Measurements from ENCODE around the gene CELF2. TPM values are rescaled to one million over a fixed set of nuclear protein-coding genes. Genes with fewer than 3 reads are reported as not detected.

The CELF2 gene
- total RNA-seq, 2 donors from 2014 or later, result 10.4 to 11.2 TPM

DNA sequence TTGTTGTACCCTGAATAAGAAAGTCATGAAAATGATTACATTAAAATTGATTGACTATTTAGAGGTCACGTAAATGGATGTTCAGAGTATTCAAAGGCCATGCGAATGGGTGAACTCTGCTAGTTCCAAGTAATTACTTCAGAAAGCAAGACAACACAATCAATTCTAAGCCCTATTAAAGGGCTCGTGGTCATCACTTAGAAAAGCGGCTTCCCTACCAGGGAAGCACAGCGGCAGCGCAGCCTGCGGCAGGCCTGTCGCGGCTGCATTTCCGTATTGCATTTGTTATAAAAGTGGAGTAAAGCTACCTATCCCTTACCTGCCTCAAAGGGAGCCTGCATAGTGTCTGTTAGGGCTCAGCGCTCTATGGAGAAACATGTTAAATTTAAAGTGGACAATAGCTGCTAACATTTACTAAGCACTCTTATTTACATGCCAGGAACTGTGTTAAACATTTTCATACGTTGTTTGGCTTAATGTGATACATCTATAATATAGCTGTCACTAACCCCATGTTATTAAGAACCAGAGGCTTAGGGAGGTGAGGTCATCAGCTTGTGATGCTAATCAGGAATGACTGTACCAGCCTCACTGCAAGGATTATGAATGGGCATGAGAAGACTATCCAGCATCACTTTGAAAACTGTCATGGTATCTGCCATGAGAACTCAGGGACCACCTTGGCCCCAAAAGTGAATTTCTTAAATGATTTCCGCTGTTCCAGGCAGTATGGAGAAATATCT, 187.5 kb downstream of the CELF2 start:
- H3K4me3 ChIP-seq, result no peak overlapping the region
- DNase-seq, result no peak
- H3K27me3 ChIP-seq, result no peaks in the 10 kb centered on the region
- H3K36me3 ChIP-seq (replicated peaks in 1 of 2; ENCODE audit: insufficient read depth in 1 of 2, low read depth in 2 of 2), result no peaks in the 10 kb centered on the region
- intact Hi-C loops (cut with DNase I), result no loop called here
- TF ChIP-seq CTCF (IDR thresholded peaks at IDR 0.05), result no peak
- no peak for TF ChIP-seq POLR2A (IDR thresholded peaks at IDR 0.05)
- no peak overlapping the region for H3K27ac ChIP-seq
- no peak for ATAC-seq
- 88 to 89% methylated on average over 13 of the region's 13 CpGs for WGBS, 2 donors
- no peaks in the 10 kb centered on the region for H3K9me3 ChIP-seq
- H3K4me1 ChIP-seq, result peaks cover 8% of the 10 kb centered on the region

- no peaks in the 10 kb centered on the region for H3K36me3 ChIP-seq (replicated peaks in 1 of 2; ENCODE audit: insufficient read depth in 1 of 2, low read depth in 2 of 2)
- TF ChIP-seq CTCF (IDR thresholded peaks at IDR 0.05) (no peak), POLR2A (IDR thresholded peaks at IDR 0.05) (no peak)
- peaks cover 11% of the 10 kb centered on the region for H3K4me1 ChIP-seq
- no peak overlapping the region for H3K4me3 ChIP-seq
- WGBS, 2 donors, result 74 to 76% methylated on average over 13 to 14 of the region's 14 CpGs
- ATAC-seq (no peak), DNase-seq (no peak)
- intact Hi-C loops (cut with DNase I), result no loop called here
- H3K27me3 ChIP-seq, result no peaks in the 10 kb centered on the region
- no peaks in the 10 kb centered on the region for H3K9me3 ChIP-seq
- no peak overlapping the region for H3K27ac ChIP-seq
Measured at GRCh38 chr10:11206676-11207559, 189.2 kb downstream of the CELF2 start.

- ATAC-seq, result no peak
- no peak overlapping the region for H3K27ac ChIP-seq
- no peaks in the 10 kb centered on the region for H3K36me3 ChIP-seq (replicated peaks in 1 of 2; ENCODE audit: insufficient read depth in 1 of 2, low read depth in 2 of 2)
- H3K4me3 ChIP-seq, result no peak overlapping the region
- no peak for DNase-seq
- H3K9me3 ChIP-seq, result no peaks in the 10 kb centered on the region
- intact Hi-C loops (cut with DNase I), result no loop called here
- TF ChIP-seq POLR2A (IDR thresholded peaks at IDR 0.05) (no peak), CTCF (IDR thresholded peaks at IDR 0.05) (no peak)
- 93 to 94% methylated on average over 15 of the region's 15 CpGs for WGBS, 2 donors
- H3K27me3 ChIP-seq, result no peaks in the 10 kb centered on the region
- peaks cover 11% of the 10 kb centered on the region for H3K4me1 ChIP-seq
Measured at GRCh38 chr10:11207560-11207844, 189.8 kb downstream of the CELF2 start.

DNA sequence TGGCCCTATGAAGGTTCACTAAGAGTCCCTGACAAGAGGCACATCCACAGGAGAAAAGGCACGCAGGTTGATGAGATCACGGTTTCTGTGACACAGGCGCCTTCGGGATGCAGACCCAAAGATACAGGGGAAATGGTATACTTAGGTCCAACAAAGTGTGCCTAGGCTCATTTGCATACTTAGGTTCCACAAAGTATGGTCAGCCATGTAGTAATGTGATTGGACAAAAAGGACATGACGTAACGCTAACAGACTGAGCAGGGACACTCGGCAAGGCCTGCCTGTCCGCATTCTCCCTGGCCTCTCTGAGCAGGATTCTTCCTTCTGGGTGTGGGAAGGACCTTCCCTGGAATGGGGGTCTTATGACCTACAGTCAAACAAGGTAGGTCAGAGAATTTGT, 190.6 kb downstream of the CELF2 start:
- Histone ChIP-seq H3K9me3 (no peaks in the 10 kb centered on the region), H3K4me1 (peaks cover 11% of the 10 kb centered on the region), H3K4me3 (no peak overlapping the region), H3K27me3 (no peaks in the 10 kb centered on the region), H3K36me3 (replicated peaks in 1 of 2; ENCODE audit: insufficient read depth in 1 of 2, low read depth in 2 of 2) (no peaks in the 10 kb centered on the region), H3K27ac (no peak overlapping the region)
- no peak for ATAC-seq
- TF ChIP-seq POLR2A (IDR thresholded peaks at IDR 0.05), result no peak
- TF ChIP-seq CTCF (IDR thresholded peaks at IDR 0.05), result no peak
- DNase-seq, result no peak
- 87 to 94% methylated on average over 8 of the region's 8 CpGs for WGBS, 2 donors
- intact Hi-C loops (cut with DNase I), result no loop called here

Data from body of pancreas (tissue), 4 donors.